Karpas-422 (cell line): ENCODE measurements around the gene FLT3. TPM values are rescaled to one million over a fixed set of nuclear protein-coding genes. Genes with fewer than 3 reads are reported as not detected.

Experiments used
- DNase-seq: peaks from one replicate; pipeline ENCODE4 v3.0.0-alpha.2; 2015
- H2AFZ ChIP-seq: fragments of 200-600 bp; sonication (generic); 2 replicates; pipeline ENCODE4 v1.6.1; 2014; ENCODE audit warnings: antibody characterized with exemption, low read length, mixed read lengths
- H3K27ac ChIP-seq: fragments of 200-600 bp; sonication (generic); 2 replicates; pipeline ENCODE4 v1.5.1; 2014; ENCODE audit warnings: mild to moderate bottlenecking, low read length, moderate library complexity
- H3K27me3 ChIP-seq: fragments of 200-600 bp; sonication (generic); 2 replicates; pipeline ENCODE4 v1.6.1; 2014; ENCODE audit warnings: low read length, mixed read lengths
- H3K36me3 ChIP-seq: fragments of 200-600 bp; sonication (generic); 2 replicates; pipeline ENCODE4 v1.6.1; 2014; ENCODE audit warnings: low read length, mixed read lengths; ENCODE audit not compliant: insufficient read depth
- H3K4me1 ChIP-seq: fragments of 200-600 bp; sonication (generic); 2 replicates; pipeline ENCODE4 v1.6.1; 2014; ENCODE audit warnings: mild to moderate bottlenecking, low read length, mixed read lengths
- H3K4me2 ChIP-seq: fragments of 200-600 bp; sonication (generic); 2 replicates; pipeline ENCODE4 v1.6.1; 2014; ENCODE audit warnings: low read length, low read depth, mild to moderate bottlenecking; ENCODE audit not compliant: poor library complexity, severe bottlenecking
- H3K4me3 ChIP-seq: fragments of 200-600 bp; sonication (generic); 2 replicates; pipeline ENCODE4 v1.5.1; 2014; ENCODE audit warnings: mild to moderate bottlenecking, antibody characterized with exemption, low read length, mixed read lengths
- H3K79me2 ChIP-seq: fragments of 200-600 bp; sonication (generic); 2 replicates; pipeline ENCODE4 v1.6.1; 2014; ENCODE audit warnings: mild to moderate bottlenecking, low read length, mixed read lengths
- H3K9ac ChIP-seq: fragments of 200-600 bp; sonication (generic); 2 replicates; pipeline ENCODE4 v1.6.0; 2014; ENCODE audit warnings: low read length
- H3K9me2 ChIP-seq: fragments of 200-600 bp; sonication (generic), shearing (Covaris generic); replicated peaks from 2 replicates; pipeline ENCODE4 v1.6.0; 2014; ENCODE audit warnings: mild to moderate bottlenecking, low read length, moderate library complexity; ENCODE audit not compliant: insufficient read depth
- H3K9me3 ChIP-seq: fragments of 300-700, 200-600 bp; sonication (generic); 2 replicates; pipeline ENCODE4 v1.6.1; 2014; ENCODE audit warnings: low read length, mixed read lengths
- H4K20me1 ChIP-seq: fragments of 200-600 bp; sonication (generic); 2 replicates; pipeline ENCODE4 v1.6.1; 2014; ENCODE audit warnings: mild to moderate bottlenecking, antibody characterized with exemption, low read length, low read depth; ENCODE audit not compliant: insufficient read depth
- total RNA-seq: library from RNA; depleted of rRNA; stranded (reverse); fragments of >200 nt; shearing (Covaris generic); gene quantifications from 2 replicates; pipeline ENCODE4 v1.2.3, GENCODE V29; 2014; ENCODE audit warnings: low replicate concordance

The FLT3 gene
- total RNA-seq, 1 experiment from 2014 or later, result not detected

DNA sequence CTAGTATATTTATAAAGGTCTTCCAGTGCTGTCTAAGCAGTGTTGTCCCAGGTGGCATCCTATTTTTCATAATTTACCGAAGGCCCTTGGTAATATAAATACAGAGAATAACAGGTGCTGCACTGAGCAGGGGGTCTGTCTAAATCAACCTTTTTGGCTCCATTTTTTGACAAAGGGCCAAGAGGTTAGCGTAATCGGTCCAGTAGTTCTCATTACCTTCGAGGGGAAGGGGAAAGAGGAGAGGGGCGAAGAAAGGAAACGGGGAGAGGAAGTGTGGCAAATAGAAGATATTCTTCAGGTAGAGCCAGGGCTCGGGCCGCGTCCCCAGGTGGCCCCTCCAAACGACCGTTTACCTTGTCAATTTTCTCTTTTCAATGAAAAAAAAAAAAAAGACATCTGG is 37.2 kb upstream of the FLT3 start:
- H3K79me2 ChIP-seq, result peaks cover 54% of the 10 kb centered on the region
- no peaks in the 10 kb centered on the region for H3K27me3 ChIP-seq
- no peaks in the 10 kb centered on the region for H3K9me3 ChIP-seq
- peak overlapping the region; percentile 90 for H3K27ac ChIP-seq
- H3K9ac ChIP-seq, result peak overlapping the region; percentile 99
- no peaks in the 10 kb centered on the region; the same call in 1 of the 2 replicates for H3K36me3 ChIP-seq
- peaks cover 26% of the 10 kb centered on the region for H3K4me1 ChIP-seq
- peak overlapping the region; percentile 82 for H3K4me3 ChIP-seq
- peak overlapping the region; percentile 87 for H3K4me2 ChIP-seq
- no peaks in the 10 kb centered on the region for H3K9me2 ChIP-seq
- no peak for DNase-seq
- peaks cover 35% of the 10 kb centered on the region for H4K20me1 ChIP-seq
- peak overlapping the region; percentile 88 for H2AFZ ChIP-seq

DNA sequence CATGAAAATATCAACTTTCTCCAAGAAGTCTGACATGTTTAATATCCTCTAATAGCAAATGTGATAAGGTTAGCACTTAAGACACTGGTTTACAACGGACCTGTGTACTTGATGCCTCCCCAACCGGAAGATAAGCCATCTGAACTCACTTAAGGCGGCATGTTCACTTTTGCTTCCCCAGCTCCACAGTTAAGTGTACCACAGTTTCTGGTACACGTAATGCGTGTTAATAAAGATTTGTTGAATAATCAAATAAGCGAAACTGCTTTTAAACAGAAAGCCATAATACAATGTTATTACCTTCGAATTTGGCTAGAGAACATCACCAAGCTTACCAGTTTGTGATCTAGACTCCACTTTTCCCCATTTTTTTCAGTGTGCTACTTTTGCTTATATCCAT is 36.5 kb upstream of the FLT3 start:
- Histone ChIP-seq H3K9ac (peak overlapping the region; percentile 99), H3K9me3 (no peaks in the 10 kb centered on the region), H3K4me3 (peak overlapping the region; percentile 82), H4K20me1 (peaks cover 30% of the 10 kb centered on the region), H3K79me2 (peaks cover 47% of the 10 kb centered on the region), H3K36me3 (no peaks in the 10 kb centered on the region; the same call in 1 of the 2 replicates), H3K4me2 (peak overlapping the region; percentile 87), H3K27me3 (no peaks in the 10 kb centered on the region), H3K9me2 (no peaks in the 10 kb centered on the region), H3K4me1 (peaks cover 26% of the 10 kb centered on the region), H2AFZ (no peak overlapping the region; the same call in 1 of the 2 replicates), H3K27ac (no peak overlapping the region)
- peak; percentile 53 for DNase-seq

DNA sequence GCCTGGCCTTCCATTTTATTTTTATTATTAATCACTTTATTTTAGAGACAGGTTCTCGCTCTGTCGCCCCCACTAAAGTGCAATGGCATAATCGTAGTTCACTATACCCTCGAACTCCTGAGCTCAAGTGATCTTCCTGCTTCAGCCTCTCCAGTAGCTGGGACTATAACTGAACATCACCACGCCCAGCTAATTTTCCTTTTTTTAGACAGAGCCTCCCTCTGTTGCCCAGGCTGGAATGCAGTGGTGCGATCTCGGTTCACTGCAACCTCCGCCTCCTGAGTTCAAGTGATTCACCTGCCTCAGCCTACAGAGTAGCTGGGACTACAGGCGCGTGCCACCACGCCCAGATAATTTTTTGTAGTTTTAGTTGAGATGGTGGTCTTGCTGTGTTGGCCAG is 31.3 kb upstream of the FLT3 start:
- DNase-seq, result no peak
- Histone ChIP-seq H3K9me2 (no peaks in the 10 kb centered on the region), H2AFZ (no peak overlapping the region), H3K36me3 (no peaks in the 10 kb centered on the region), H3K4me1 (peaks cover under 1% of the 10 kb centered on the region), H3K79me2 (0 out of 2 replicates have a peak, but pooled peaks cover under 1% of the 10 kb centered on the region), H3K27ac (no peak overlapping the region), H3K9ac (no peak overlapping the region), H4K20me1 (0 out of 2 replicates have a peak, but pooled peaks cover 8% of the 10 kb centered on the region), H3K4me3 (no peak overlapping the region), H3K27me3 (no peaks in the 10 kb centered on the region), H3K9me3 (no peaks in the 10 kb centered on the region), H3K4me2 (no peak overlapping the region)

DNA sequence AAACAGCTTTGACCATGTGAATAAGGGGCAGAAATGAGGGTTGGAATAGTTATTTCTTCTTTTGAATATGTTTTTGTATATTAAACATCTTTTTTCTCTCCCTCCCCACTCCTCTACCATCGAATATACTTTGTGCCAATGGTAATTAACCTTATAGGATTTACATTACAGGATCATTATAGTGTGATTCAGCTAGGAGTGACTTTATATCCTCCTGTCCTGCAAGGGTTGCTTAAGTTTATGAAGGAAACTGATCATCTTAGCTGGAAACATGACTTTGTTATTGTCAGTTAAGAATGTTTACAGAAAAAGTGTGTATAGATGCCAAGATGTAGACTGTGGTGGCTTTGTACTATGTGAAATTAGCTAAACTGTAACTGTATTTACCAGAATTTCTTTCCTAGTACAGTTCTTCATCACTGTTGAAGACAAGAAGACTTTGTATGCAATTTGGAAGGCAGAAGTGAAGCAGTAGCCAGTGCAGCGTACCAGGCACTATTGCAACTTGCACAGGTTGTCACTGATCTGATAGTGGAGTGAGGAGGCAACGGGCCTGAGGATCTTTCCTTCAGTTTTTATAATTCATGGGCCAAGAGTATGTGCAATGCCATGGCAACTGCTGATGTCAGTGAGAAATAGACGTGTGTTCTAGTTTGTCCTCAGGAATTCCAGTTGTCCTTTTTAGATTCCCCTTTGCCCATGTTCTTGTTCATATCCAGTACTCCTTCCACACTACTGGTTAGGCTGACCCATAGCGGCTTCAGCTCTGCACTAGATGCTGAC is 29.7 kb upstream of the FLT3 start:
- H3K27me3 ChIP-seq, result no peaks in the 10 kb centered on the region
- no peak for DNase-seq
- H3K4me3 ChIP-seq, result no peak overlapping the region
- no peak overlapping the region for H3K9ac ChIP-seq
- no peak overlapping the region for H2AFZ ChIP-seq
- H3K4me2 ChIP-seq, result no peak overlapping the region
- no peaks in the 10 kb centered on the region for H3K36me3 ChIP-seq
- no peaks in the 10 kb centered on the region for H3K9me3 ChIP-seq
- H4K20me1 ChIP-seq, result 0 out of 2 replicates have a peak, but pooled peaks cover 5% of the 10 kb centered on the region
- no peaks in the 10 kb centered on the region for H3K9me2 ChIP-seq
- no peaks in the 10 kb centered on the region for H3K4me1 ChIP-seq
- no peaks in the 10 kb centered on the region for H3K79me2 ChIP-seq
- no peak overlapping the region for H3K27ac ChIP-seq

DNA sequence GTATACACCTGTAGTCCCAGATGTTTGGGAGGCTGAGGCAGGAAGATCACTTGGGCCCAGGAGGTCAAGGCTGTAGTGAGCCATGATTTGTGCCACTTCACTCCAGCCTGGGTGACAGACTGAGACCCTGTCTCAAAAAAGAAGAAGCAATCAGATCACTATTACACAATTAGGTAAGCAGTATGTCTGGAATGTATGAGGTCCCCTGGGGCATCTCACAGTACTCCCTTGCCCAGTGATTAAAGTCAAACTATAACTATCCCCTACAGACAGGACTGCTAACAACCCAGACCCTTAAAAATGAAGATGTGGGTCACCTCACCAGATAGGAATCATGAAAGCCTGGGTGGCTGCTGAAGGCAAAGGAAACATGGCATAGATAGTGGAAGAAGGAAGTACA is 28.6 kb upstream of the FLT3 start:
- Histone ChIP-seq H3K9me3 (no peaks in the 10 kb centered on the region), H4K20me1 (no peaks in the 10 kb centered on the region), H3K79me2 (no peaks in the 10 kb centered on the region), H3K9me2 (no peaks in the 10 kb centered on the region), H2AFZ (no peak overlapping the region), H3K4me1 (no peaks in the 10 kb centered on the region), H3K9ac (no peak overlapping the region), H3K4me3 (no peak overlapping the region), H3K4me2 (no peak overlapping the region), H3K27ac (no peak overlapping the region), H3K27me3 (no peaks in the 10 kb centered on the region), H3K36me3 (no peaks in the 10 kb centered on the region)
- no peak for DNase-seq

DNA sequence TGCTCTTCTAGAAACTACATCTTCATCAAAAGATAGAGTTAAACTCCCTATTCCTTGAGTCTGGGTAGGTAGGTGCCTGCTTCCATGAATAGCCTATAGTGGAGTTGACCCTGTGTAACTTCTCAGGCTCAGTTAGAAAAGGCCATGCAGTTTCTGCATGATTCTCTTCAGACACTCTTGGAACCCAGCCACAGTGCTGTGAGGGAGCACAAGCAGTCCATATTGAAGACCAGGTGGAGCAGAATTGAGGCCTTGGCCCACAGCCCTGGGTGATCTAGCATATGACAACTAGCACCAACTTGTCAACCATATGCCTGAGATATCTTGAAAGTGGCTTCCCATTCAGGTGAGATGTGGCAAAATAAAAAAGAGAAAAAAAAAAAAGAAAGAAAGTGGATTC is 27.7 kb upstream of the FLT3 start:
- Histone ChIP-seq H3K4me1 (no peaks in the 10 kb centered on the region), H3K27ac (no peak overlapping the region), H3K27me3 (no peaks in the 10 kb centered on the region), H3K4me2 (no peak overlapping the region), H3K36me3 (no peaks in the 10 kb centered on the region), H4K20me1 (no peaks in the 10 kb centered on the region), H3K79me2 (no peaks in the 10 kb centered on the region), H3K9ac (no peak overlapping the region), H3K4me3 (no peak overlapping the region), H3K9me3 (no peaks in the 10 kb centered on the region), H3K9me2 (no peaks in the 10 kb centered on the region), H2AFZ (no peak overlapping the region)
- no peak for DNase-seq

DNA sequence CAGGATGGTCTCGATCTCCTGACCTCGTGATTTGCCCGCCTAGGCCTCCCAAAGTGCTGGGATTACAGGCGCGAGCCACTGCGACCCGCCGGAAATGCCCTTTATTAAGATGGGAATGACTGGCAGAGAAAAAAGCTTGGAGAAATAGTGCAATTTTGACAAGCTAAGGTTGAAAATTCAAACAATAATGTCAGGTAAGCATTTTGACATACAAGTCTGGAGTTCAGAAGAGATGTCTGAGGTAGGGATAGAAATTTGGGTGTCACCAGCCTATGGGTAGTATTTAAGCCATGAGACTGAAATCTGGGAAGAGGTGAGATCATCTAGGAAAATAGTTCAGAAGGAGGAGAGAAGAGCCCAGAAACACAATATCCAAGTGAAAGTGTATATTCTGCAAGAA is 20.8 kb upstream of the FLT3 start:
- Histone ChIP-seq H3K79me2 (no peaks in the 10 kb centered on the region), H3K36me3 (no peaks in the 10 kb centered on the region), H3K4me1 (no peaks in the 10 kb centered on the region), H3K27me3 (no peaks in the 10 kb centered on the region), H3K4me2 (no peak overlapping the region), H2AFZ (no peak overlapping the region), H3K9me3 (no peaks in the 10 kb centered on the region), H3K9me2 (no peaks in the 10 kb centered on the region), H3K9ac (no peak overlapping the region), H3K27ac (no peak overlapping the region), H4K20me1 (no peaks in the 10 kb centered on the region), H3K4me3 (no peak overlapping the region)
- no peak for DNase-seq

DNA sequence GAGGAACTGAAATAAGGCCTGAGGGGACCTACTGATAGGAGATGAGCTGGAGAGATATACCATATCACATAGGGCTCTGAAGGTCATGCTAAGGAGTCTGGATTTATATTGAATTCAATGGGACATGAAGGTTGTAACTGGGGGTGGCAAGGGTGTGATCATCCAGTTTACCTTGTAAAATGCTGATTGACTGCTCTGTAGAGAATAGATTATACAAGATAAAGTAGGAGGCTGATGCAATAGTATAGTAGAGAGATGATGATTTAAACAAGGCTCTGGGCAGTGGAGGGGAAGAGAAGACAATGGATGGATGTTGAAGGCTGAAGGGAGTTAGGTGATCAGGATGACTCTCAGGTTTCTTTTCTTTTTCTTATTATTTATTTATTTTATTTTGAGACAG is 19.9 kb upstream of the FLT3 start:
- no peaks in the 10 kb centered on the region for H3K36me3 ChIP-seq
- no peaks in the 10 kb centered on the region for H4K20me1 ChIP-seq
- H3K4me2 ChIP-seq, result no peak overlapping the region
- H3K4me3 ChIP-seq, result no peak overlapping the region
- H2AFZ ChIP-seq, result no peak overlapping the region
- no peaks in the 10 kb centered on the region for H3K27me3 ChIP-seq
- no peaks in the 10 kb centered on the region for H3K9me2 ChIP-seq
- H3K9me3 ChIP-seq, result no peaks in the 10 kb centered on the region
- no peak overlapping the region for H3K27ac ChIP-seq
- no peaks in the 10 kb centered on the region for H3K79me2 ChIP-seq
- H3K4me1 ChIP-seq, result no peaks in the 10 kb centered on the region
- no peak for DNase-seq
- no peak overlapping the region for H3K9ac ChIP-seq
